Renal cortex interstitium (tissue), 15 donors: Measurements from ENCODE around the gene DENND2A. TPM values are rescaled to one million over a fixed set of nuclear protein-coding genes. Genes with fewer than 3 reads are reported as not detected.
"Not testable (repeated sequence)": the region's sequence is repeated elsewhere in the genome, so short reads cannot be mapped to it uniquely, and the experiment has no call there.

Experiments
- DNase-seq, 11 donors: peaks; one replicate each; pipeline ENCODE4 v3.0.0-alpha.2; 2013; ENCODE audit warnings: low read depth in 9 of 11, low spot score in 4 of 11; ENCODE audit errors: extremely low read depth in 1 of 11
- long read RNA-seq, 16 experiments: transcript quantifications; one replicate each; lab custom pipeline, GENCODE V29; 2026
- polyA plus RNA-seq, 3 donors: library from polyadenylated mRNA; unstranded; fragments of 120-200 nt; gene quantifications; one replicate each; pipeline ENCODE4 v1.2.1, GENCODE V29; 2013; ENCODE audit not compliant: insufficient read length in 3 of 3

DENND2A gene
- 10 to 100 TPM; 34.2 to 37.3 (median 35.4) TPM for polyA plus RNA-seq
- long read RNA-seq, donor 1, partial matches to known transcripts: 353 of 904 reads
- long read RNA-seq, donor 1, other reads (novel, unspliced or antisense): 550 of 904 reads
- long read RNA-seq, donor 2, partial matches to known transcripts: 0 of 1 reads
- long read RNA-seq, donor 2, other reads (novel, unspliced or antisense): 0 of 1 reads
- long read RNA-seq, donor 3, transcript DENND2A-210 (18 exons, 3,452 nt): major isoform, 6 of 48 reads
- long read RNA-seq, donor 3, partial matches to known transcripts: 28 of 48 reads
- long read RNA-seq, donor 3, other reads (novel, unspliced or antisense): 11 of 48 reads
- long read RNA-seq, donor 4, partial matches to known transcripts: 0 of 12 reads
- long read RNA-seq, donor 4, other reads (novel, unspliced or antisense): 10 of 12 reads
- long read RNA-seq, donor 5: 0 reads
- long read RNA-seq, donor 6, partial matches to known transcripts: 796 of 822 reads
- long read RNA-seq, donor 6, other reads (novel, unspliced or antisense): 23 of 822 reads
- long read RNA-seq, donor 7, partial matches to known transcripts: 0 of 1 reads
- long read RNA-seq, donor 7, other reads (novel, unspliced or antisense): 0 of 1 reads
- long read RNA-seq, donor 8: 0 reads
- long read RNA-seq, donor 9: 0 reads
- long read RNA-seq, donor 10, partial matches to known transcripts: 0 of 2 reads
- long read RNA-seq, donor 10, other reads (novel, unspliced or antisense): 0 of 2 reads
- long read RNA-seq, donor 11, partial matches to known transcripts: 0 of 4 reads
- long read RNA-seq, donor 11, other reads (novel, unspliced or antisense): 0 of 4 reads
- long read RNA-seq, donor 12, partial matches to known transcripts: 0 of 1 reads
- long read RNA-seq, donor 12, other reads (novel, unspliced or antisense): 0 of 1 reads
- long read RNA-seq, donor 13: 0 reads
- long read RNA-seq, donor 14, partial matches to known transcripts: 0 of 1 reads
- long read RNA-seq, donor 14, other reads (novel, unspliced or antisense): 0 of 1 reads
- long read RNA-seq, donor 15: 0 reads
- long read RNA-seq, donor 16, transcript DENND2A-209 (20 exons, 3,562 nt): major isoform, 5 of 48 reads
- long read RNA-seq, donor 16, partial matches to known transcripts: 16 of 48 reads
- long read RNA-seq, donor 16, other reads (novel, unspliced or antisense): 24 of 48 reads

GRCh38 chr7:140640727-140641523 is at the start of gene DENND2A:
TSS of gene DENND2A (minus strand) at chr7:140640813. CDS start at chr7:140602397, 38,416 bp downstream.
- peak in 7 of 11 donors; percentile 74 to 83 (median 80) for DNase-seq

GRCh38 chr7:140689199-140690152 is 48.9 kb upstream of the DENND2A start:
- no peak for DNase-seq

- no peak for DNase-seq
These were observed 47.7 kb upstream of the DENND2A start for GRCh38 chr7:140688341-140688740.

- no peak for DNase-seq
These were observed 46.3 kb upstream of the DENND2A start for GRCh38 chr7:140686921-140687320.

- DNase-seq: no peak
These were observed 44.9 kb upstream of the DENND2A start for GRCh38 chr7:140685407-140686087.

- DNase-seq: no peak
These were observed 43.7 kb upstream of the DENND2A start for GRCh38 chr7:140684066-140684950.

- DNase-seq: no peak
These were observed 43.0 kb upstream of the DENND2A start for GRCh38 chr7:140683657-140684056.

GRCh38 chr7:140681766-140682165 is 41.2 kb upstream of the DENND2A start:
- DNase-seq: no peak

- no peak for DNase-seq
These were observed 40.3 kb upstream of the DENND2A start for GRCh38 chr7:140680886-140681285.

GRCh38 chr7:140679186-140679585 is 38.6 kb upstream of the DENND2A start:
- no peak for DNase-seq

- no peak for DNase-seq
These were observed 38.2 kb upstream of the DENND2A start for GRCh38 chr7:140678816-140679130.

GRCh38 chr7:140678081-140678815 is 37.6 kb upstream of the DENND2A start:
- no peak for DNase-seq

GRCh38 chr7:140677496-140677895 is 36.9 kb upstream of the DENND2A start:
- no peak for DNase-seq

GRCh38 chr7:140676956-140677355 is 36.3 kb upstream of the DENND2A start:
- not testable (repeated sequence) for DNase-seq

- DNase-seq: no peak
These were observed 35.7 kb upstream of the DENND2A start for GRCh38 chr7:140676306-140676705.
